Endothelial cell of umbilical vein (primary cell): Measurements from ENCODE around the gene MAP1B. TPM values are rescaled to one million over a fixed set of nuclear protein-coding genes. Genes with fewer than 3 reads are reported as not detected.

Experiments
- BruUV-seq: library from RNA; stranded (reverse); fragments of 400-500 nt; replicated peaks from 2 replicates; lab custom pipeline; 2021; lab: Mats Ljungman, UMichigan
- CTCF ChIA-PET: fragments of 300-600, 350-600 bp; sonication (Branson Sonifier 250); formaldehyde crosslinking; loops from one replicate; lab custom pipeline; 2021; ENCODE audit warnings: antibody characterized with exemption, inconsistent platforms; lab: Charles Lee
- POLR2A ChIA-PET: fragments of 300-600, 350-600 bp; sonication (Branson Sonifier 250); formaldehyde crosslinking; loops from one replicate; lab custom pipeline; 2021; ENCODE audit warnings: antibody characterized with exemption, inconsistent platforms; lab: Charles Lee
- DNase-seq: peaks from one replicate; pipeline ENCODE4 v3.0.0-alpha.2; 2011; ENCODE audit warnings: low read depth, low spot score
- FAIRE-seq: peaks from 2 replicates; lab custom pipeline; 2011; peaks lifted over from hg19 to GRCh38; lab: Jason Lieb, UNC
- H2AFZ ChIP-seq: 2 replicates; pipeline ENCODE4 v1.6.0; 2012; ENCODE audit warnings: low read depth, low read length, control low read depth, inconsistent platforms
- H3K27ac ChIP-seq: 2 replicates; pipeline ENCODE4 v1.5.1; 2011; ENCODE audit warnings: low read depth, mild to moderate bottlenecking, control low read depth, low read length, moderate library complexity; ENCODE audit not compliant: insufficient read depth
- H3K27me3 ChIP-seq, 2 experiments: 2 replicates each; pipeline versions ENCODE4 v1.6.0 to v1.6.1; 2011; ENCODE audit warnings: low read length in 2 of 2, mixed read lengths in 1 of 2; ENCODE audit not compliant: control insufficient read depth in 2 of 2, insufficient read depth in 2 of 2
- H3K36me3 ChIP-seq, 2 experiments: 2 replicates in 1 of 2; 3 replicates in 1 of 2; pipeline ENCODE4 v1.5.1; 2011; ENCODE audit warnings: low read length in 2 of 2, mild to moderate bottlenecking in 1 of 2, moderate library complexity in 1 of 2; ENCODE audit not compliant: control insufficient read depth in 2 of 2, insufficient read depth in 2 of 2; ENCODE audit errors: extremely low read depth in 1 of 2
- H3K4me1 ChIP-seq: 3 replicates; pipeline ENCODE4 v1.5.1; 2011; ENCODE audit warnings: mild to moderate bottlenecking, low read length; ENCODE audit not compliant: control insufficient read depth, insufficient read depth; ENCODE audit errors: extremely low read depth
- H3K4me2 ChIP-seq: 2 replicates; pipeline ENCODE4 v1.6.1; 2011; ENCODE audit warnings: low read length, control low read depth, mixed read lengths; ENCODE audit not compliant: insufficient read depth
- H3K4me3 ChIP-seq, 3 experiments: fragments of 200-600 bp in 1 of 3; sonication (generic), shearing (Covaris generic) in 1 of 3; replicated peaks in 1 of 3; 2 replicates each; pipeline ENCODE4 v1.5.1; 2011 to 2016; ENCODE audit warnings: control low read depth in 3 of 3, low read length in 3 of 3, mild to moderate bottlenecking in 2 of 3, inconsistent platforms in 1 of 3, low read depth in 1 of 3, moderate library complexity in 1 of 3; ENCODE audit not compliant: insufficient read depth in 1 of 3
- H3K79me2 ChIP-seq: 2 replicates; pipeline ENCODE4 v1.6.0; 2012; ENCODE audit warnings: low read length, inconsistent platforms; ENCODE audit not compliant: control insufficient read depth, insufficient read depth
- H3K9ac ChIP-seq: replicated peaks from 2 replicates; pipeline ENCODE3; 2011; ENCODE audit warnings: low read length, control low read depth; ENCODE audit not compliant: insufficient read depth; ENCODE audit errors: extremely low read depth
- H3K9me1 ChIP-seq: replicated peaks from 3 replicates; pipeline ENCODE4 v1.6.0; 2011; ENCODE audit warnings: mild to moderate bottlenecking, low read length; ENCODE audit not compliant: control insufficient read depth, insufficient read depth; ENCODE audit errors: extremely low read depth
- H3K9me3 ChIP-seq: replicated peaks from 2 replicates; pipeline ENCODE4 v1.5.1; 2012; ENCODE audit warnings: low read length, inconsistent platforms; ENCODE audit not compliant: control insufficient read depth, insufficient read depth
- H4K20me1 ChIP-seq: replicated peaks from 2 replicates; pipeline ENCODE3; 2011; ENCODE audit warnings: mild to moderate bottlenecking, low read length; ENCODE audit not compliant: control insufficient read depth, insufficient read depth; ENCODE audit errors: extremely low read depth
- EZH2 ChIP-seq: IDR thresholded peaks from 2 replicates; pipeline ENCODE4 v1.6.1; 2012; ENCODE audit warnings: borderline replicate concordance, low read depth, mild to moderate bottlenecking, moderate library complexity, low read length, inconsistent platforms; ENCODE audit not compliant: severe bottlenecking
- FOS ChIP-seq: IDR thresholded peaks from 2 replicates; pipeline ENCODE4 v1.6.1; 2011; ENCODE audit warnings: mild to moderate bottlenecking, low read length, moderate library complexity, borderline replicate concordance; ENCODE audit not compliant: insufficient read depth
- GATA2 ChIP-seq: IDR thresholded peaks from 2 replicates; pipeline ENCODE4 v1.7.0; 2011; ENCODE audit warnings: low read depth, mild to moderate bottlenecking, moderate library complexity, mixed read lengths, low read length; ENCODE audit not compliant: insufficient read length, insufficient read depth
- JUN ChIP-seq: IDR thresholded peaks from 2 replicates; pipeline ENCODE4 v1.6.1; 2011; ENCODE audit warnings: borderline replicate concordance, low read depth; ENCODE audit not compliant: insufficient read length, insufficient read depth
- MAX ChIP-seq: IDR thresholded peaks from 2 replicates; pipeline ENCODE4 v1.6.1; 2011; ENCODE audit not compliant: insufficient read depth, insufficient read length
- MYC ChIP-seq: IDR thresholded peaks from one replicate; pipeline ENCODE4 v1.6.1; 2011; ENCODE audit warnings: mild to moderate bottlenecking, low read depth, low read length
- POLR2A ChIP-seq: IDR thresholded peaks from 2 replicates; pipeline ENCODE4 v1.6.1; 2012; ENCODE audit warnings: low read depth, mild to moderate bottlenecking, control low read depth, low read length
- POLR2AphosphoS5 ChIP-seq: IDR thresholded peaks from 2 replicates; pipeline ENCODE4 v1.6.1; 2012; ENCODE audit warnings: low read depth, mild to moderate bottlenecking, control low read depth, low read length, moderate library complexity; ENCODE audit not compliant: insufficient read depth
- dilution Hi-C: fragments of 300-500 bp; cut with MboI; formaldehyde crosslinking; loops from one replicate; pipeline ENCODE4 v1.15.0; 2019; ENCODE audit warnings: low sequenced_read_pairs; ENCODE audit not compliant: extremely low pct_ligation_motif_present
- intact Hi-C: fragments of 100-400 bp; cut with micrococcal nuclease; formaldehyde crosslinking; loops from one replicate; pipeline ENCODE4 v1.10.0; 2022
- polyA plus RNA-seq, 4 experiments: library from polyadenylated mRNA; depleted of rRNA in 3 of 4; stranded (reverse) in 3 of 4; unstranded in 1 of 4; fragments of >200 nt; gene quantifications; 2 replicates each; pipeline versions ENCODE4 v1.2.1 to v1.2.3, GENCODE V29; 2011 to 2012; ENCODE audit warnings: missing spikeins in 1 of 4
- total RNA-seq: library from RNA; stranded (reverse); gene quantifications from 2 replicates; pipeline ENCODE4 v1.2.3, GENCODE V29; 2021
- TF ChIP-seq, protein P1 (sequence below), 2 donors: IDR thresholded peaks; 1 replicate in 1 of 2; 2 replicates in 1 of 2; pipeline ENCODE4 v1.5.1; 2011; ENCODE audit warnings: low read length in 2 of 2, mild to moderate bottlenecking in 2 of 2, moderate library complexity in 2 of 2, control low read depth in 1 of 2, inconsistent platforms in 1 of 2, low read depth in 1 of 2; ENCODE audit not compliant: insufficient read depth in 1 of 2; ENCODE audit errors: extremely low read depth in 1 of 2

MAP1B gene
- total and polyA plus RNA-seq, 2 donors (not counting 3 experiments of a cell fraction or from before 2014, with no cell fraction given): 55.9 to 263 TPM

DNA sequence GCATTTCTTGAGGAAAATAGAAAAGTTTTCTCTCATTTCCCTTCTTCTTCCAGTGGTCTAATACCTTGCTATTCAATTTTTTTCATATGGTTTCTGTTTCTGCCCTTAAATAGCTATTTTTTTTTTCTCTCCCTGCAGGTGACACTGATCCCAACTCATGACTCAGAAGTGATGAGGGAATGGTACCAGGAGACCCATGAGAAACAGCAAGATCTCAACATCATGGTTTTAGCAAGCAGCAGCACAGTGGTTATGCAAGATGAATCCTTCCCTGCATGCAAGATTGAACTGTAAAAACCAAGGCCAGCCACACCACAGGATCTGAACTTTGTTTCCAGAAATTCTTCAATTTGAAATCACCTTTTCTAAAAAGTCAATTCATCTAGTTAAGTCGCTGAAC lies 97.7 kb downstream of the MAP1B start:
- H2AFZ ChIP-seq: no peak overlapping the region
- peaks cover 27 to 44% of the 10 kb centered on the region in 2 experiments for H3K36me3 ChIP-seq
- no peaks in the 10 kb centered on the region for H3K9me3 ChIP-seq
- BruUV-seq: no TSS peak
- no peaks in the 10 kb centered on the region for H3K27me3 ChIP-seq
- CTCF ChIA-PET: interaction anchor here (1.1 to 1.6 kb wide), 3 partner anchors 10 to 75 kb away, joined by 3 to 4 read pairs (median 4); no protein-coding TSS in a partner anchor
- H3K9me1 ChIP-seq: no peaks in the 10 kb centered on the region
- H3K27ac ChIP-seq: no peak overlapping the region
- peaks cover 16% of the 10 kb centered on the region for H3K4me1 ChIP-seq
- POLR2A ChIA-PET: no interaction called here
- H3K79me2 ChIP-seq: peaks cover 11% of the 10 kb centered on the region
- FAIRE-seq (no peak), DNase-seq (no peak)
- no peak overlapping the region for H3K9ac ChIP-seq
- H4K20me1 ChIP-seq: no peaks in the 10 kb centered on the region
- no peak overlapping the region for H3K4me3 ChIP-seq
- intact Hi-C loops: no loop called here
- dilution Hi-C loops: no loop called here
- TF ChIP-seq MAX (no peak), FOS (no peak), POLR2A (no peak), GATA2 (no peak), JUN (no peak), MYC (no peak), POLR2AphosphoS5 (no peak), EZH2 (no peak)
- TF ChIP-seq, protein P1, sequence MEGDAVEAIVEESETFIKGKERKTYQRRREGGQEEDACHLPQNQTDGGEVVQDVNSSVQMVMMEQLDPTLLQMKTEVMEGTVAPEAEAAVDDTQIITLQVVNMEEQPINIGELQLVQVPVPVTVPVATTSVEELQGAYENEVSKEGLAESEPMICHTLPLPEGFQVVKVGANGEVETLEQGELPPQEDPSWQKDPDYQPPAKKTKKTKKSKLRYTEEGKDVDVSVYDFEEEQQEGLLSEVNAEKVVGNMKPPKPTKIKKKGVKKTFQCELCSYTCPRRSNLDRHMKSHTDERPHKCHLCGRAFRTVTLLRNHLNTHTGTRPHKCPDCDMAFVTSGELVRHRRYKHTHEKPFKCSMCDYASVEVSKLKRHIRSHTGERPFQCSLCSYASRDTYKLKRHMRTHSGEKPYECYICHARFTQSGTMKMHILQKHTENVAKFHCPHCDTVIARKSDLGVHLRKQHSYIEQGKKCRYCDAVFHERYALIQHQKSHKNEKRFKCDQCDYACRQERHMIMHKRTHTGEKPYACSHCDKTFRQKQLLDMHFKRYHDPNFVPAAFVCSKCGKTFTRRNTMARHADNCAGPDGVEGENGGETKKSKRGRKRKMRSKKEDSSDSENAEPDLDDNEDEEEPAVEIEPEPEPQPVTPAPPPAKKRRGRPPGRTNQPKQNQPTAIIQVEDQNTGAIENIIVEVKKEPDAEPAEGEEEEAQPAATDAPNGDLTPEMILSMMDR (IDR thresholded peaks at IDR 0.05; ENCODE audit: extremely low read depth in 1 of 2, insufficient read depth in 1 of 2, low read depth in 1 of 2, low read length in 2 of 2): no peak
- H3K4me2 ChIP-seq: no peak overlapping the region
